Body of pancreas (tissue), 4 donors: ENCODE measurements around the gene STK32B.

ENCODE experiments used
- POLR2A ChIP-seq, 3 donors: fragments of 450-650 bp; IDR thresholded peaks; one replicate each; pipeline ENCODE4 v1.6.1; 2016; ENCODE audit warnings: antibody characterized with exemption in 3 of 3, mild to moderate bottlenecking in 2 of 3
- TF ChIP-seq, protein P1 (sequence below), 7 experiments: fragments of 450-650 bp in 4 of 7; fragments of 200-600 bp in 3 of 7; sonication (generic) in 3 of 7; IDR thresholded peaks; one replicate each; pipeline ENCODE4 v1.5.1; 2016 to 2019; ENCODE audit warnings: antibody characterized with exemption in 7 of 7

DNA sequence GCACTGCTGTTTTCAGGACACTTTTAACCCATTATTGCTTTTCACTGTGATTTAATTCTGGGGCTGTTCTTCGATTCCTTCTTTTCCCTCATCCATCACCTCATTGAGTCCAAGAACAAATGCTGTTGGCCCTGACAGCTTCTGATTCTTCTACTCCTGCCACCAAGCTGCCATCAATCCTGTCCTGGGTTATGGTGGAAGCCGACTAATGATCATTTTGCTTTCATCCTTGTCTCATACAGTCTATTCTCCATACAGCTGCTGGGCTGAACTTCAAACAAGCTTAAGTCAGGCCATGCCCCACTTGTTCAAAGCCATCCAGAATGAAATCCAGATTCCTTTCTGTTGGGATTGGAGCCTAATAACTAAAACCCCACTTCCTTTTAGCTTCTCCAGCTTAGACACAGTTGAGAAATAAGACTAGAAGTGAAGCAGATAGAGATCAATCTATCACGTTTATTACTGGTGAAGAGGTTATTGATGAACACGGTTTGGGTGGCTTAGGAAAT, 161.9 kb downstream of the STK32B start:
- TF ChIP-seq, protein P1, sequence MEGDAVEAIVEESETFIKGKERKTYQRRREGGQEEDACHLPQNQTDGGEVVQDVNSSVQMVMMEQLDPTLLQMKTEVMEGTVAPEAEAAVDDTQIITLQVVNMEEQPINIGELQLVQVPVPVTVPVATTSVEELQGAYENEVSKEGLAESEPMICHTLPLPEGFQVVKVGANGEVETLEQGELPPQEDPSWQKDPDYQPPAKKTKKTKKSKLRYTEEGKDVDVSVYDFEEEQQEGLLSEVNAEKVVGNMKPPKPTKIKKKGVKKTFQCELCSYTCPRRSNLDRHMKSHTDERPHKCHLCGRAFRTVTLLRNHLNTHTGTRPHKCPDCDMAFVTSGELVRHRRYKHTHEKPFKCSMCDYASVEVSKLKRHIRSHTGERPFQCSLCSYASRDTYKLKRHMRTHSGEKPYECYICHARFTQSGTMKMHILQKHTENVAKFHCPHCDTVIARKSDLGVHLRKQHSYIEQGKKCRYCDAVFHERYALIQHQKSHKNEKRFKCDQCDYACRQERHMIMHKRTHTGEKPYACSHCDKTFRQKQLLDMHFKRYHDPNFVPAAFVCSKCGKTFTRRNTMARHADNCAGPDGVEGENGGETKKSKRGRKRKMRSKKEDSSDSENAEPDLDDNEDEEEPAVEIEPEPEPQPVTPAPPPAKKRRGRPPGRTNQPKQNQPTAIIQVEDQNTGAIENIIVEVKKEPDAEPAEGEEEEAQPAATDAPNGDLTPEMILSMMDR (IDR thresholded peaks at IDR 0.05): no peak
- TF ChIP-seq POLR2A (IDR thresholded peaks at IDR 0.05): no peak
